Hepatocyte (in vitro differentiated cells): Measurements from ENCODE around the gene PTGS1.

ENCODE experiments used
- EZH2 ChIP-seq: fragments of 200-600 bp; sonication (generic); IDR thresholded peaks from 2 replicates; pipeline ENCODE4 v1.6.1; 2016; ENCODE audit warnings: antibody characterized with exemption, mild to moderate bottlenecking, borderline replicate concordance
- EZH2phosphoT487 ChIP-seq: fragments of 200-600 bp; sonication (generic); IDR thresholded peaks from one replicate; pipeline ENCODE4 v1.6.1; 2018; ENCODE audit warnings: antibody characterized with exemption, mild to moderate bottlenecking, low read depth, moderate library complexity; ENCODE audit not compliant: unreplicated experiment, severe bottlenecking
- TF ChIP-seq, protein P1 (sequence below): fragments of 200-600 bp; sonication (generic); IDR thresholded peaks from 2 replicates; pipeline ENCODE4 v1.5.1; 2016; ENCODE audit warnings: antibody characterized with exemption, mild to moderate bottlenecking; ENCODE audit not compliant: poor library complexity

DNA sequence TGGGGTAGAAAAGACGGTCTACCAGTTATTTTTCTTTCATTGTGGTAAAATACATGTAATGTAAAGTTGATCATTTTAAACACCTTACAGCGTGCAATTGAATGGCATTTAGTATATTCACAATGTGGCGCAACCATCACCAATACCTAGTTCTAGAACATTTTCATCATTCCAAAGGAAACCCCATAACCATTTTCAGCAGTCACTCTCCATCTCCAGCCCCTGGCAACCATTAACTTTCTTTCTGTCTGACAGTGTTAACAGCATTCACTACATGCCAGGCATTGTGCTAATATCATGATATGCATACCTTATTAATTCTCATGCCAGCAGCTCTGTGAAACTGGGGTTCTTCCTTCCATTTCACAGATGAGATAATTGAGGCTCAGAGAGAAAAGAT, 32.0 kb downstream of the PTGS1 start:
- TF ChIP-seq, protein P1, sequence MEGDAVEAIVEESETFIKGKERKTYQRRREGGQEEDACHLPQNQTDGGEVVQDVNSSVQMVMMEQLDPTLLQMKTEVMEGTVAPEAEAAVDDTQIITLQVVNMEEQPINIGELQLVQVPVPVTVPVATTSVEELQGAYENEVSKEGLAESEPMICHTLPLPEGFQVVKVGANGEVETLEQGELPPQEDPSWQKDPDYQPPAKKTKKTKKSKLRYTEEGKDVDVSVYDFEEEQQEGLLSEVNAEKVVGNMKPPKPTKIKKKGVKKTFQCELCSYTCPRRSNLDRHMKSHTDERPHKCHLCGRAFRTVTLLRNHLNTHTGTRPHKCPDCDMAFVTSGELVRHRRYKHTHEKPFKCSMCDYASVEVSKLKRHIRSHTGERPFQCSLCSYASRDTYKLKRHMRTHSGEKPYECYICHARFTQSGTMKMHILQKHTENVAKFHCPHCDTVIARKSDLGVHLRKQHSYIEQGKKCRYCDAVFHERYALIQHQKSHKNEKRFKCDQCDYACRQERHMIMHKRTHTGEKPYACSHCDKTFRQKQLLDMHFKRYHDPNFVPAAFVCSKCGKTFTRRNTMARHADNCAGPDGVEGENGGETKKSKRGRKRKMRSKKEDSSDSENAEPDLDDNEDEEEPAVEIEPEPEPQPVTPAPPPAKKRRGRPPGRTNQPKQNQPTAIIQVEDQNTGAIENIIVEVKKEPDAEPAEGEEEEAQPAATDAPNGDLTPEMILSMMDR: no peak
- no peak for TF ChIP-seq EZH2
- no peak for TF ChIP-seq EZH2phosphoT487
